HepG2 (cell line): ENCODE measurements around the gene CTAG1A. TPM values are rescaled to one million over a fixed set of nuclear protein-coding genes. Genes with fewer than 3 reads are reported as not detected.

Source experiments
- ATF7-NPFF ChIP-seq: sonication (generic); formaldehyde crosslinking; IDR thresholded peaks from 2 replicates; pipeline ENCODE4 v1.8.1; 2023; ENCODE audit warnings: mild to moderate bottlenecking, low read depth, missing genetic modification reagents, moderate library complexity
- ELK4 ChIP-seq: sonication (generic); formaldehyde crosslinking; IDR thresholded peaks from 2 replicates; pipeline ENCODE4 v1.9.0; 2021; ENCODE audit warnings: missing genetic modification reagents, borderline replicate concordance
- ETS1 ChIP-seq: sonication (generic); formaldehyde crosslinking; IDR thresholded peaks from 2 replicates; pipeline ENCODE4 v1.4.0; 2020; ENCODE audit warnings: missing genetic modification reagents
- ETV5 ChIP-seq: IDR thresholded peaks from 2 replicates; pipeline ENCODE4 v1.6.1; 2018; ENCODE audit warnings: missing biosample characterization, missing genetic modification reagents, inconsistent platforms, borderline replicate concordance
- MBNL3 ChIP-seq: fragments of 250-450 bp; sonication (Bioruptor Pico); conservative IDR thresholded peaks from 2 replicates; pipeline ENCODE4 v1.8.0; 2022; ENCODE audit warnings: mild to moderate bottlenecking, inconsistent platforms
- MTERF4 ChIP-seq: sonication (generic); formaldehyde crosslinking; IDR thresholded peaks from 2 replicates; pipeline ENCODE4 v1.8.0; 2023; ENCODE audit warnings: mild to moderate bottlenecking, missing genetic modification reagents
- MXD1 ChIP-seq: sonication (generic); formaldehyde crosslinking; IDR thresholded peaks from 2 replicates; pipeline ENCODE4 v1.4.0; 2020; ENCODE audit warnings: mild to moderate bottlenecking, missing genetic modification reagents
- PAX8 ChIP-seq: sonication (generic); formaldehyde crosslinking; IDR thresholded peaks from 2 replicates; pipeline ENCODE4 v1.8.0; 2022; ENCODE audit warnings: mild to moderate bottlenecking, missing genetic modification reagents, borderline replicate concordance
- PAXIP1 ChIP-seq: sonication (generic); formaldehyde crosslinking; conservative IDR thresholded peaks from 2 replicates; pipeline ENCODE4 v1.4.0; 2020; ENCODE audit warnings: mild to moderate bottlenecking, missing genetic modification reagents, moderate library complexity
- PHF20 ChIP-seq: sonication (generic); formaldehyde crosslinking; IDR thresholded peaks from 2 replicates; pipeline ENCODE4 v1.5.0; 2020; ENCODE audit warnings: mild to moderate bottlenecking, missing genetic modification reagents
- PRMT3 ChIP-seq: sonication (generic); formaldehyde crosslinking; IDR thresholded peaks from 2 replicates; pipeline ENCODE4 v1.8.1; 2022; ENCODE audit warnings: low read depth, mild to moderate bottlenecking, moderate library complexity, missing genetic modification reagents, borderline replicate concordance
- TEAD3 ChIP-seq: optimal IDR thresholded peaks from 2 replicates; pipeline ENCODE3; 2016; ENCODE audit warnings: borderline replicate concordance
- TGIF2 ChIP-seq: IDR thresholded peaks from 2 replicates; pipeline ENCODE4 v1.6.1; 2016; ENCODE audit warnings: control low read depth, missing compliant biosample characterization
- THAP11 ChIP-seq: IDR thresholded peaks from 2 replicates; pipeline ENCODE4 v1.6.1; 2016; ENCODE audit warnings: missing biosample characterization, missing genetic modification reagents
- UBTF ChIP-seq: sonication (generic); formaldehyde crosslinking; IDR thresholded peaks from 2 replicates; pipeline ENCODE4 v1.4.0; 2020; ENCODE audit warnings: mild to moderate bottlenecking, missing genetic modification reagents
- ZFP1 ChIP-seq: IDR thresholded peaks from 2 replicates; pipeline ENCODE4 v1.6.1; 2016
- ZNF773 ChIP-seq: sonication (generic); formaldehyde crosslinking; IDR thresholded peaks from 2 replicates; pipeline ENCODE4 v1.4.0; 2020; ENCODE audit warnings: missing genetic modification reagents, borderline replicate concordance
- ZNF816 ChIP-seq: sonication (generic); formaldehyde crosslinking; IDR thresholded peaks from 2 replicates; pipeline ENCODE4 v1.8.0; 2022; ENCODE audit warnings: missing genetic modification reagents, mild to moderate bottlenecking, borderline replicate concordance
- ZSCAN31 ChIP-seq: sonication (generic); formaldehyde crosslinking; IDR thresholded peaks from 2 replicates; pipeline ENCODE4 v1.5.0; 2020; ENCODE audit warnings: low read depth, mild to moderate bottlenecking, missing genetic modification reagents
- polyA plus RNA-seq, 8 experiments: library from polyadenylated mRNA; depleted of rRNA in 3 of 8; stranded (reverse) in 7 of 8; unstranded in 1 of 8; fragments of >200 nt; fragmentation: Illumina TruSeq in 4 of 8; extraction: Trizol in 4 of 8; gene quantifications; 2 replicates each; pipeline versions ENCODE4 v1.2.1 to v1.2.3, GENCODE V29; 2011 to 2016; ENCODE audit warnings: low read depth in 4 of 8, missing spikeins in 1 of 8, mixed read lengths in 1 of 8; ENCODE audit not compliant: insufficient read depth in 1 of 8
- total RNA-seq, 5 experiments: library from RNA; depleted of rRNA; stranded (reverse); fragments of >200 nt; fragmentation: Illumina TruSeq; extraction: Trizol; gene quantifications; 2 replicates each; pipeline ENCODE4 v1.2.3, GENCODE V29; 2016; ENCODE audit warnings: low read depth in 1 of 5

Gene CTAG1A
- total and polyA plus RNA-seq, 2 of the 13 experiments (the other 11 are each of a cell fraction or from before 2014, with no cell fraction given), result not detected

GRCh38 chrX:154541896-154542722, 42.8 kb upstream of the CTAG1A start (continued):
- TF ChIP-seq ETS1 (CRISPR knock-in tag) (no peak), MXD1 (CRISPR knock-in tag) (no peak), PRMT3 (CRISPR knock-in tag) (no peak), UBTF (CRISPR knock-in tag) (peak; percentile 17; the same call in 1 of the 2 replicates), THAP11 (CRISPR knock-in tag) (0 out of 2 replicates have a peak, but pooled peaks have one; percentile 19), PHF20 (CRISPR knock-in tag) (no peak), ELK4 (no peak), ETV5 (peak; percentile 60; the same call in 1 of the 2 replicates), ZFP1 (CRISPR knock-in tag) (no peak), ZSCAN31 (CRISPR knock-in tag) (no peak), ZNF816 (CRISPR knock-in tag) (no peak), PAXIP1 (peak; percentile 86), MTERF4 (CRISPR knock-in tag) (no peak), TGIF2 (no peak), ATF7-NPFF (CRISPR knock-in tag) (no peak), PAX8 (CRISPR knock-in tag) (no peak), ZNF773 (CRISPR knock-in tag) (0 out of 2 replicates have a peak, but pooled peaks have one; percentile 17), TEAD3 (CRISPR knock-in tag) (no peak), MBNL3 (CRISPR knock-in tag) (no peak)
